Tibial artery (tissue), 4 donors: ENCODE measurements around the gene DYRK1A.

Source experiments
- DNase-seq, 2 donors: peaks; one replicate each; pipeline ENCODE4 v3.0.0-alpha.2; 2019
- H3K27ac ChIP-seq, 2 donors: fragments of 200-600 bp; sonication (generic) in 1 of 2; 1 replicate in 1 of 2; 2 replicates in 1 of 2; pipeline ENCODE4 v1.5.1; 2018 to 2019; ENCODE audit warnings: mild to moderate bottlenecking in 1 of 2
- H3K27me3 ChIP-seq, 2 donors: fragments of 200-600 bp; sonication (generic) in 1 of 2; one replicate each; pipeline versions ENCODE4 v1.5.1 to v1.6.0; 2016 to 2019
- H3K36me3 ChIP-seq, 3 donors: fragments of 200-600 bp; sonication (generic) in 2 of 3; one replicate each; pipeline ENCODE4 v1.5.1; 2016 to 2019; ENCODE audit warnings: mild to moderate bottlenecking in 2 of 3
- H3K4me1 ChIP-seq, 4 donors: fragments of 200-600 bp; sonication (generic) in 2 of 4; 1 replicate in 3 of 4; 2 replicates in 1 of 4; pipeline ENCODE4 v1.5.1; 2016 to 2019
- H3K4me3 ChIP-seq, 2 donors: fragments of 200-600 bp; sonication (generic) in 1 of 2; 1 replicate in 1 of 2; 2 replicates in 1 of 2; pipeline ENCODE4 v1.5.1; 2018 to 2019; ENCODE audit warnings: mild to moderate bottlenecking in 2 of 2
- H3K9me3 ChIP-seq, 3 donors: fragments of 200-600 bp; sonication (generic) in 1 of 3; one replicate each; pipeline ENCODE4 v1.5.1; 2016 to 2019
- intact Hi-C: fragments of 100-400 bp; cut with DNase I; formaldehyde crosslinking; loops from one replicate; pipeline ENCODE4 v1.15.0; 2023; ENCODE audit warnings: low total_unique reads
- TF ChIP-seq, protein P1 (sequence below), 2 experiments: fragments of 200-600 bp in 1 of 2; fragments of 450-650 bp in 1 of 2; IDR thresholded peaks; one replicate each; pipeline ENCODE4 v1.5.1; 2017 to 2019; ENCODE audit warnings: antibody characterized with exemption in 2 of 2, mild to moderate bottlenecking in 1 of 2, moderate library complexity in 1 of 2

Gene DYRK1A

DNA sequence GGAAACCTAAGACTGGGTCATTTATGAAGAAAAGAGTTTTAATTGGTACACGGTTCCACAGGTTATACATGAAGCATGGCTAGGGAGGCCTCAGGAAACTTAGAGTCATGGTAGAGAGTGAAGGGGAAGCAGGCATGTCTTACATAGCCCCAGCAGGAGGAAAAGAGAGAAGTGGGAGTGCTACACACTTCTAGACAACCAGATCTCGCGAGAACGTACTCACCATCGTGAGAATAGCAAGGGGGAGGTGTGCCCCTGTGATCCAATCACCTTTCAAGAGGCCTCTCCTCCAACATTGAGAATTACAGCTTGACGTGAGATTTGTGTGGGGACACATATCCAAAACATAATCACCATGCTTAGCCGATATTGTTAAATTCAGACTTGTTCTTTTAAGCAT, 62.8 kb downstream of the DYRK1A start:
- TF ChIP-seq, protein P1, sequence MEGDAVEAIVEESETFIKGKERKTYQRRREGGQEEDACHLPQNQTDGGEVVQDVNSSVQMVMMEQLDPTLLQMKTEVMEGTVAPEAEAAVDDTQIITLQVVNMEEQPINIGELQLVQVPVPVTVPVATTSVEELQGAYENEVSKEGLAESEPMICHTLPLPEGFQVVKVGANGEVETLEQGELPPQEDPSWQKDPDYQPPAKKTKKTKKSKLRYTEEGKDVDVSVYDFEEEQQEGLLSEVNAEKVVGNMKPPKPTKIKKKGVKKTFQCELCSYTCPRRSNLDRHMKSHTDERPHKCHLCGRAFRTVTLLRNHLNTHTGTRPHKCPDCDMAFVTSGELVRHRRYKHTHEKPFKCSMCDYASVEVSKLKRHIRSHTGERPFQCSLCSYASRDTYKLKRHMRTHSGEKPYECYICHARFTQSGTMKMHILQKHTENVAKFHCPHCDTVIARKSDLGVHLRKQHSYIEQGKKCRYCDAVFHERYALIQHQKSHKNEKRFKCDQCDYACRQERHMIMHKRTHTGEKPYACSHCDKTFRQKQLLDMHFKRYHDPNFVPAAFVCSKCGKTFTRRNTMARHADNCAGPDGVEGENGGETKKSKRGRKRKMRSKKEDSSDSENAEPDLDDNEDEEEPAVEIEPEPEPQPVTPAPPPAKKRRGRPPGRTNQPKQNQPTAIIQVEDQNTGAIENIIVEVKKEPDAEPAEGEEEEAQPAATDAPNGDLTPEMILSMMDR (IDR thresholded peaks at IDR 0.05), result no peak
- DNase-seq, result no peak
- Histone ChIP-seq H3K27me3 (no peaks in the 10 kb centered on the region), H3K4me1 (peaks cover 0 to 46% (median 12%) of the 10 kb centered on the region in 4 donors), H3K36me3 (peaks cover 0 to 6% (median 0%) of the 10 kb centered on the region in 3 donors), H3K9me3 (no peaks in the 10 kb centered on the region), H3K4me3 (no peak overlapping the region), H3K27ac (no peak overlapping the region)
- intact Hi-C loops, result no loop called here

DNA sequence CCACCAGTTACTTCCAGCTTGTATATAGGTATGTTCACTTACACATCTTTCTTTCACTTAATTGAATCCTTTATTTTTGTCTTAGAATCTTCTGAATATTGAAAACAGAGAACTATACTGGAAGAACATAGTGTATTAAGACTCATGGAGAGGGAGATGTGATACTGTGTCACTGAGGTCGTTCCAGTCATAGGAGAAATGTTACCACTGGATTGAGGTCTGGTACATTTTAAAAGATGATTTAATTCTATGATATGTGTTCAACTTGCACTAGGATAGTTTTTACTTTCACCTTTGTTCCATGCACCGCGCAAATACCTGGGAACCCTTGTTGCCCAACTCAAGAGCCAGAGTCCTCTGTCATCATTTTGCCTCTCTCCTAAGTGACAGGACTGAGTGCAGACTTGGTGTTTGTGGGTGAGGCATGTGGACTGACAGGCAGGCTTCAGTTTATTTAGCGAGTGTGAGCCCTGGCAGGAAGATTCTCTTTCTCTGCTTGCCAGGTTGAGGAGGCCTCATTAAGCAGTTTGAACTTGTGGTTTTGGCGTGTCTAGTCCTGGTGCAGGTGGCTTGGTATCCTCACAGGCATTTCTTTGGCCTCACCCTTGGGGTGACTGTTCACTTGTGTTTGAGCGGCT, 63.7 kb downstream of the DYRK1A start:
- DNase-seq, result no peak
- TF ChIP-seq, protein P1 (IDR thresholded peaks at IDR 0.05), result no peak
- intact Hi-C loops, result no loop called here

GRCh38 chr21:37431243-37431642, 64.7 kb downstream of the DYRK1A start:
- DNase-seq, result no peak
- Histone ChIP-seq H3K4me1 (peaks cover 0 to 46% (median 16%) of the 10 kb centered on the region in 4 donors), H3K4me3 (no peak overlapping the region), H3K9me3 (no peaks in the 10 kb centered on the region), H3K27ac (no peak overlapping the region), H3K27me3 (no peaks in the 10 kb centered on the region), H3K36me3 (peaks cover 0 to 6% (median 0%) of the 10 kb centered on the region in 3 donors)
- intact Hi-C loops, result no loop called here
- TF ChIP-seq, protein P1 (IDR thresholded peaks at IDR 0.05), result no peak

More for the DNA sequence above, 63.7 kb downstream of the DYRK1A start:
- Histone ChIP-seq H3K9me3 (no peaks in the 10 kb centered on the region), H3K27ac (no peak overlapping the region), H3K4me1 (peaks cover 0 to 46% (median 13%) of the 10 kb centered on the region in 4 donors), H3K36me3 (peaks cover 0 to 6% (median 0%) of the 10 kb centered on the region in 3 donors), H3K27me3 (no peaks in the 10 kb centered on the region), H3K4me3 (no peak overlapping the region)

DNA sequence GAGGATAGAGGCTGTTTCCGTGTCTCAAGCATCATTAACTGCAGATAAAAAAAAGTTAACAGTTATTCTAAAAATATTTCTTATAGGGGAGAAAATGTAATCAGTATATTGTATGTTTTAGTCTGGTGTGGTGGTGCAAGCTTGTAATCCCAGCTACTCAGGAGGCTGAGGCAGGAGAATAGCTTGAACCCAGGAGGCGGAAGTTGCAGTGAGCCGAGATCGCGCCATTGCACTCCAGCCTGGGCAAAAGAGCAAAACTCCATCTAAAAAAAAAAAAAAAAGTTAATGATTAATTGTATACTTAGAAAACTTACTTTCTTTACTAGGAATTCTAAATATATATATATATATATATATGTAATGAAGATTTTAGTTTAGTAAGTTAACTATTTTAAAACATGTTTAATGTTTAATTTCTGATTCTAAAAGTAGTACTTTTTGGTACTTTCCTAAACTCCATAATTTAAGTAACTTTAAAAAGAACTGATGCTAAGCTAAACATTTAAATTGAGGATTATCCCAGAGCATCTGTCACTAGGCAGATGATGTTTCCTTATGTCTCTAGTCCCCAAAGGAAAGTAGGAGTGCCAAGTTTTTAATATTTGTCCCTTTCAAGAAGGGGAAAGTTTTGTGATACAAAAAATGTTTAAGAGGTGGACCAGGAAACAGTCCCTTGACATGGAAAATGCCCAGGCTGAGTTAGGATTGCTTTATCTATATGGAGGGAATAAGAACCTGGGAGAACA, 66.3 kb downstream of the DYRK1A start:
- intact Hi-C loops, result no loop called here

GRCh38 chr21:37433456-37433840, 66.9 kb downstream of the DYRK1A start:
- H3K36me3 ChIP-seq, result peaks cover 0 to 6% (median 0%) of the 10 kb centered on the region in 3 donors
- no peak overlapping the region for H3K27ac ChIP-seq
- H3K4me1 ChIP-seq, result peaks cover 0 to 62% (median 22%) of the 10 kb centered on the region in 4 donors
- no peak overlapping the region for H3K4me3 ChIP-seq
- intact Hi-C loops, result no loop called here
- DNase-seq, result no peak
- TF ChIP-seq, protein P1 (IDR thresholded peaks at IDR 0.05), result no peak
- no peaks in the 10 kb centered on the region for H3K27me3 ChIP-seq
- H3K9me3 ChIP-seq, result no peaks in the 10 kb centered on the region

More for the DNA sequence above, 66.3 kb downstream of the DYRK1A start:
- Histone ChIP-seq H3K4me1 (peaks cover 0 to 60% (median 21%) of the 10 kb centered on the region in 4 donors), H3K27me3 (no peaks in the 10 kb centered on the region), H3K27ac (no peak overlapping the region), H3K4me3 (no peak overlapping the region), H3K9me3 (no peaks in the 10 kb centered on the region), H3K36me3 (peaks cover 0 to 6% (median 0%) of the 10 kb centered on the region in 3 donors)
- TF ChIP-seq, protein P1 (IDR thresholded peaks at IDR 0.05), result no peak
- DNase-seq, result no peak
